Testis (tissue), 2 donors: ENCODE data around the gene HRH1.

Experiments
- POLR2A ChIP-seq: fragments of 450-650 bp; IDR thresholded peaks from one replicate; pipeline ENCODE4 v1.6.1; 2017; ENCODE audit warnings: antibody characterized with exemption, mild to moderate bottlenecking, moderate library complexity
- TF ChIP-seq, protein P1 (sequence below), 3 experiments: fragments of 450-650 bp in 2 of 3; fragments of 200-600 bp in 1 of 3; sonication (generic) in 1 of 3; IDR thresholded peaks; one replicate each; pipeline ENCODE4 v1.5.1; 2016 to 2019; ENCODE audit warnings: antibody characterized with exemption in 3 of 3, mild to moderate bottlenecking in 2 of 3, moderate library complexity in 1 of 3

- no peak for TF ChIP-seq POLR2A
- TF ChIP-seq, protein P1, sequence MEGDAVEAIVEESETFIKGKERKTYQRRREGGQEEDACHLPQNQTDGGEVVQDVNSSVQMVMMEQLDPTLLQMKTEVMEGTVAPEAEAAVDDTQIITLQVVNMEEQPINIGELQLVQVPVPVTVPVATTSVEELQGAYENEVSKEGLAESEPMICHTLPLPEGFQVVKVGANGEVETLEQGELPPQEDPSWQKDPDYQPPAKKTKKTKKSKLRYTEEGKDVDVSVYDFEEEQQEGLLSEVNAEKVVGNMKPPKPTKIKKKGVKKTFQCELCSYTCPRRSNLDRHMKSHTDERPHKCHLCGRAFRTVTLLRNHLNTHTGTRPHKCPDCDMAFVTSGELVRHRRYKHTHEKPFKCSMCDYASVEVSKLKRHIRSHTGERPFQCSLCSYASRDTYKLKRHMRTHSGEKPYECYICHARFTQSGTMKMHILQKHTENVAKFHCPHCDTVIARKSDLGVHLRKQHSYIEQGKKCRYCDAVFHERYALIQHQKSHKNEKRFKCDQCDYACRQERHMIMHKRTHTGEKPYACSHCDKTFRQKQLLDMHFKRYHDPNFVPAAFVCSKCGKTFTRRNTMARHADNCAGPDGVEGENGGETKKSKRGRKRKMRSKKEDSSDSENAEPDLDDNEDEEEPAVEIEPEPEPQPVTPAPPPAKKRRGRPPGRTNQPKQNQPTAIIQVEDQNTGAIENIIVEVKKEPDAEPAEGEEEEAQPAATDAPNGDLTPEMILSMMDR (IDR thresholded peaks at IDR 0.05) = no peak
Observed at GRCh38 chr3:11287404-11287803, 133.1 kb downstream of the HRH1 start.
